GM21717 (cell line): ENCODE data around the gene KAT5.
"Not testable (repeated sequence)": the region's sequence is repeated elsewhere in the genome, so short reads cannot be mapped to it uniquely, and the experiment has no call there.

Experiments used
- ATAC-seq: cut with Tn5 transposase; IDR thresholded peaks from one replicate; pipeline ENCODE4 v1.9.1; 2021; ENCODE audit warnings: mild to moderate bottlenecking, moderate library complexity; ENCODE audit not compliant: unreplicated experiment

Gene KAT5

DNA sequence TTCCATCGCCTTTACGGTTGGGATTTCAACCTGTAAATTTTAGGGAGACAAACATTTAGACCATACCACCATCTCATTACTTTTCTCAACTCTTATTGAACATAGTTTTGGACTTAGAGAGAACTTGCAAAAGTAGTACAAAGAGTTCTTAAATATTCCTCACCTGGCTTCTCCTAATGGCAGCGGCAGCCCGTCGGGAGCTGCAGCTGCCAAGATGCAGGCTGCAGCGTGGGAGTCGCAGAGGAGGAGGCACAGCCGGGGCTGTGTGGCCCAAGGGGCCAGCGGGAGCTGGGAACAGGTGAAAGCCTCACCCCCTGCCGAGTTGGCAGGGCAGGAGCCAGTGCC is 31.6 kb downstream of the KAT5 start:
- no peak for ATAC-seq

- ATAC-seq, result no peak
Measured at GRCh38 chr11:65744026-65744698, 32.1 kb downstream of the KAT5 start.

DNA sequence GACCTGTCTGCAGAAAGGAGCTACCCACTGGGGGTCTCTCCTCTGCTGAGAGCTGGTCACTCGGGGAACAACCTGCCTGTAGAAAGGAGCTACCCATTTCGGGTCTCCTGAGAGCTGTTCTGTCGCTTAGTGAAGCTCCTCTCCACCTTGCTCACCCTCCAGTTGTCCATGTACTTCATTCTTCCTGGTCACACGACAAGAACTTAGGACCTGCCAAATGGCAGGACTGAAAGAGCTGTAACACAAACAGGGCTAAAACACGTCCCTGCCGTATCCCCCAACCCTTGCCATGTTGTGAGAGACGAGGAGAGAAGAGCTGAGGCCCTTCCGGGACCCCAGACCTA is 32.6 kb downstream of the KAT5 start:
- no peak for ATAC-seq

DNA sequence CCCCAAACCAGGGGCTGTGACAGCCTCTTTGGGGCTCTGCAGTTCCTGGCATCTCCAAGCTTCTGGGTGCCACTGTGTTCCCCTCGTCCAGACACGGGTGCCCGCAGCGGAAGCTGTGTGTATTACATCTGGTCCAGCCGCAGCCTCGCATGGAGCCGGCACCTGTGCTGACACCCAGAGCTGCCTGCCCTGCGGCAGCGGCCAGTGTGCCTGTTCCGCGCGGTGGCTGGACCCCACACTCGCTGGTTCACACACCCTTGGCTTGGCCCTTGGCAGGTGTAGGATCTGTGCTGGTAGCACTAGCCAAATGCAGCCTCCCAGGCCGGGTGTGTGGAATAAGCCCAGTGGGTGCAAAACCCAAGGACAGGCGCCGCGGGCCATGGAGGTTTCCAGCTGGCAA is 33.0 kb downstream of the KAT5 start:
- ATAC-seq, result no peak

DNA sequence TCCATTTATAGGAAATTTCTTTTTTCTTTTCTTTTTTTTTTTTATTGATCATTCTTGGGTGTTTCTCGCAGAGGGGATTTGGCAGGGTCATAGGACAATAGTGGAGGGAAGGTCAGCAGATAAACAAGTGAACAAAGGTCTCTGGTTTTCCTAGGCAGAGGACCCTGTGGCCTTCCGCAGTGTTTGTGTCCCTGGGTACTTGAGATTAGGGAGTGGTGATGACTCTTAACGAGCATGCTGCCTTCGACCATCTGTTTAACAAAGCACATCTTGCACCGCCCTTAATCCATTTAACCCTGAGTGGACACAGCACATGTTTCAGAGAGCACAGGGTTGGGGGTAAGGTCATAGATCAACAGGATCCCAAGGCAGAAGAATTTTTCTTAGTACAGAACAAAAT is 50.1 kb downstream of the KAT5 start:
- ATAC-seq, result not testable (repeated sequence)

DNA sequence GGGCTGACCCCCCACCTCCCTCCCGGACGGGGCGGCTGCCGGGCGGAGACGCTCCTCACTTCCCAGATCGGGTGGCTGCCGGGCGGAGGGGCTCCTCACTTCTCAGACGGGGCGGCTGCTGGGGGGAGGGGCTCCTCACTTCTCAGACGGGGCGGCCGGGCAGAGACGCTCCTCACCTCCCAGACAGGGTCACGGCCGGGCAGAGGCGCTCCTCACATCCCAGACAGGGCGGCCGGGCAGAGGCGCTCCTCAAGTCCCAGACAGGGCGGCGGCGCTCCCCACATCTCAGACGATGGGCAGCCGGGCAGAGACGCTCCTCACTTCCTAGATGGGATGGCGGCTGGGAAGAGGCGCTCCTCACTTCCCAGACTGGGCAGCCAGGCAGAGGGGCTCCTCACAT is 50.8 kb downstream of the KAT5 start:
- ATAC-seq, result not testable (repeated sequence)

DNA sequence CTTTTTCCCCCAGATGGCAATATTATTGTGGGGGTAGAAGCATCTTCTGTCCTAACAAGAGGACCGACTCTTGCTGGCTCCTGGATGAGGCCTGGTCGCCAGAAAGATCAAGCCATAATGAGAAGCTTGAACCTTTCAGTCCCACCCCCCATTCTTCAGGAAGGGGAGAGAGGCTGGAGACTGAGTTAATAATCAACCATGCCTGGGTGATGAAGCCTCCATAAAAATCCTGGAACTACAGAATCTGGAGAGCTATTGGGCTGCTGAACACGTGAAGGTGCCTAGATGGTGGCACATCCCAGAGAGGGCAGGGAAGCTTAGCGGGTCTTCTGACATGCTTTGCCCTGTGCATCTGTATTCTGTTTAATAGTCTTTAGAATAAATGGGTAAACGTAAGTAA is 52.4 kb downstream of the KAT5 start:
- ATAC-seq, result no peak

- no peak for ATAC-seq
Measured at GRCh38 chr11:65766535-65766934, 54.5 kb downstream of the KAT5 start.

- no peak for ATAC-seq
Measured at GRCh38 chr11:65767406-65767805, 55.4 kb downstream of the KAT5 start.

DNA sequence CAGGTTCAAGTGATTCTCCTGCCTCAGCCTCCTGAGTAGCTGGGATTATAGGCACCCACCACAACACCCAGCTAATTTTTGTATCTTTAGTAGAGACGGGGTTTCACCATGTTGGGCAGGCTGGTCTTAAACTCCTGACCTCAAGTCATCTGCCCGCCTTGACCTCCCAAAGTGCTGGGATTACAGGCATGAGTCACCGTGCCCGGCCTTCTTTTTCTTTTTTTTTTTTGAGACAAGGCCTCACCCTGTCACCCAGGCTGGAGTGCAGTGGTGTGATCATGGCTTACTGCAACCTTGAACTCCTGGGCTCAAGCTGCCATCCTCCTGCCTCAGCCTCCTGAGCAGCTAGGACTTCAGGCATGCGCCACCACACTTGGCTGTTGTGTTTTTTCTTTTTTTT is 55.8 kb downstream of the KAT5 start:
- ATAC-seq, result not testable (repeated sequence)
